T-cell (primary cell): ENCODE results near the gene ODAD3. TPM values are rescaled to one million over a fixed set of nuclear protein-coding genes. Genes with fewer than 3 reads are reported as not detected.
"Not testable (repeated sequence)": the region's sequence is repeated elsewhere in the genome, so short reads cannot be mapped to it uniquely, and the experiment has no call there.

Source experiments
- ATAC-seq, 4 experiments: fragments of 200-7000 bp in 3 of 4; fragments of 150-1000 bp in 1 of 4; cut with Tn5 transposase; replicated peaks in 1 of 4; 1 replicate in 3 of 4; 2 replicates in 1 of 4; pipeline ENCODE4 v1.10.0; 2021; ENCODE audit warnings: moderate library complexity in 3 of 4, mild to moderate bottlenecking in 2 of 4, moderate number of reproducible peaks in 1 of 4
- CTCF ChIA-PET, 2 donors: fragments of 300-600 bp; sonication (Branson Sonifier 250); formaldehyde crosslinking; loops; one replicate each; lab custom pipeline; 2022; ENCODE audit warnings: antibody characterized with exemption in 2 of 2; lab: Charles Lee
- POLR2A ChIA-PET, 2 donors: fragments of 300-600 bp; sonication (Branson Sonifier 250); formaldehyde crosslinking; loops; one replicate each; lab custom pipeline; 2022; ENCODE audit warnings: antibody characterized with exemption in 2 of 2; lab: Charles Lee
- DNase-seq, 35 experiments: peaks; one replicate each; pipeline versions ENCODE4 v3.0.0 to v3.0.0-alpha.2; 2013 to 2023
- H3K27ac ChIP-seq: one replicate; pipeline ENCODE4 v1.5.1; 2013; ENCODE audit warnings: low read length
- H3K27me3 ChIP-seq, 2 experiments: replicated peaks in 1 of 2; 1 replicate in 1 of 2; 2 replicates in 1 of 2; pipeline versions ENCODE4 v1.6.1 to v1.7.0; 2013; ENCODE audit warnings: low read length in 1 of 2, mixed read lengths in 1 of 2; ENCODE audit not compliant: control insufficient read depth in 2 of 2, insufficient read depth in 2 of 2; ENCODE audit errors: extremely low read depth in 1 of 2
- H3K36me3 ChIP-seq, 2 donors: 1 replicate in 1 of 2; 2 replicates in 1 of 2; pipeline versions ENCODE4 v1.6.1 to v1.7.0; 2013; ENCODE audit warnings: low read length in 1 of 2; ENCODE audit not compliant: control insufficient read depth in 2 of 2, insufficient read depth in 1 of 2; ENCODE audit errors: extremely low read depth in 1 of 2
- H3K4me1 ChIP-seq, 2 experiments: 1 replicate in 1 of 2; 2 replicates in 1 of 2; pipeline versions ENCODE4 v1.6.1 to v1.7.0; 2013; ENCODE audit warnings: low read length in 2 of 2, mixed read lengths in 1 of 2; ENCODE audit not compliant: insufficient read depth in 2 of 2, control insufficient read depth in 1 of 2; ENCODE audit errors: extremely low read depth in 1 of 2
- H3K4me3 ChIP-seq, 2 donors: 1 replicate in 1 of 2; 2 replicates in 1 of 2; pipeline versions ENCODE4 v1.5.1 to v1.7.0; 2013; ENCODE audit warnings: mild to moderate bottlenecking in 2 of 2, low read length in 1 of 2, moderate library complexity in 1 of 2; ENCODE audit not compliant: control insufficient read depth in 1 of 2; ENCODE audit errors: extremely low read depth in 1 of 2
- H3K9me3 ChIP-seq: 2 replicates; pipeline ENCODE4 v1.7.0; 2013
- H3K27ac Mint-ChIP-seq, 2 donors: one replicate each; pipeline ENCODE4 v1.8.0; 2020 to 2021; ENCODE audit warnings: mild to moderate bottlenecking in 2 of 2, mixed read lengths in 2 of 2
- H3K27me3 Mint-ChIP-seq, 2 donors: one replicate each; pipeline ENCODE4 v1.8.0; 2021 to 2022; ENCODE audit warnings: mixed read lengths in 2 of 2
- H3K36me3 Mint-ChIP-seq: one replicate; pipeline ENCODE4 v1.8.0; 2021; ENCODE audit warnings: mixed read lengths
- H3K4me1 Mint-ChIP-seq, 3 donors: one replicate each; pipeline ENCODE4 v1.8.0; 2020 to 2022; ENCODE audit warnings: mixed read lengths in 3 of 3, mild to moderate bottlenecking in 1 of 3
- H3K4me3 Mint-ChIP-seq, 3 donors: one replicate each; pipeline ENCODE4 v1.8.0; 2020 to 2022; ENCODE audit warnings: mild to moderate bottlenecking in 3 of 3, mixed read lengths in 3 of 3, moderate library complexity in 3 of 3
- H3K9me3 Mint-ChIP-seq, 3 donors: one replicate each; pipeline ENCODE4 v1.8.0; 2020 to 2022; ENCODE audit warnings: mixed read lengths in 3 of 3
- WGBS: methylation state at CpG from one replicate; pipeline ENCODE4 v1.1.5; 2013; ENCODE audit warnings: missing lambda C conversion rate; ENCODE audit not compliant: insufficient coverage; 5-methylcytosine and 5-hydroxymethylcytosine counted together
- total RNA-seq, 35 experiments: library from RNA in 6 of 35; stranded (reverse) in 6 of 35; fragments of 120-200 nt in 1 of 35; gene quantifications; one replicate each; pipeline versions ENCODE4 v1.2.1 to v1.2.4 and lab custom pipeline; 2013 to 2026

ODAD3 gene
- total RNA-seq, 5 donors from 2014 or later (not counting 1 experiment from before 2014, with no cell fraction given), result 0.20 TPM; not detected in 4

DNA sequence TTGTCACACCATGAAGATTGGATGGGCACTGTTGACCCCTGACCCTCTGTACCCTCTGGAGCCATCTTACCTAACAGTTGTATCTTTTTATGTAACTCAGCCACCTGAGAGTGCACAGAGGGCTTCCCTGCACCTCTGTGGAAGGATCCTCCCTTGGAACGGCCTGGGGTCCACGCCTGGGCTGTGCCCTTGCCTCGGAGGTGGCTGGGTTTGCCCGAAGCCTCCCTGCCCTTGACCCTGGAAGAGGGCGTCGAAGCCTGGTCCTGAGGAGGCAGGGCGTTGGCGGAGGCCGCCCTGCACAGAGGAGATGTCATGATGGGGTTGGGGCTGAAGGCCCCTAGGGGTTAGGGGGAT lies 241 bp downstream of the ODAD3 start:
- DNase-seq (peak in 2 of 35 experiments; percentile 10 to 16), ATAC-seq (peak; percentile 3 to 7 (median 7))
- H3K4me1 ChIP-seq, result peaks cover 6 to 27% of the 10 kb centered on the region in 2 experiments
- Mint-ChIP-seq H3K27ac (peak overlapping the region; percentile 94 to 98), H3K9me3 (no peaks in the 10 kb centered on the region), H3K4me3 (peak overlapping the region; percentile 98 to 99 (median 99)), H3K36me3 (peaks cover 11% of the 10 kb centered on the region), H3K4me1 (peaks cover 23 to 31% (median 25%) of the 10 kb centered on the region in 3 donors), H3K27me3 (peaks cover 0 to 7% of the 10 kb centered on the region in 2 donors)
- H3K27ac ChIP-seq, result peak overlapping the region; percentile 75
- H3K4me3 ChIP-seq, result peak overlapping the region; percentile 92 to 96
- peaks cover 0 to 11% of the 10 kb centered on the region in 2 experiments for H3K27me3 ChIP-seq
- 18% methylated on average over 4 of the region's 9 CpGs for WGBS
- CTCF ChIA-PET, result interaction anchor here in 1 of 2 donors (1.3 to 1.8 kb wide), 3 partner anchors 48 to 60 kb away, joined by 7 to 24 read pairs (median 23); partner anchors contain the start of gene SWSAP1
- POLR2A ChIA-PET, result interaction anchor here in 1 of 2 donors (1.0 to 1.4 kb wide), 2 partner anchors 54 to 60 kb away, joined by 5 to 6 read pairs; partner anchors contain the start of gene SWSAP1
- H3K9me3 ChIP-seq, result no peaks in the 10 kb centered on the region
- H3K36me3 ChIP-seq, result peaks cover 5 to 23% of the 10 kb centered on the region in 2 donors

DNA sequence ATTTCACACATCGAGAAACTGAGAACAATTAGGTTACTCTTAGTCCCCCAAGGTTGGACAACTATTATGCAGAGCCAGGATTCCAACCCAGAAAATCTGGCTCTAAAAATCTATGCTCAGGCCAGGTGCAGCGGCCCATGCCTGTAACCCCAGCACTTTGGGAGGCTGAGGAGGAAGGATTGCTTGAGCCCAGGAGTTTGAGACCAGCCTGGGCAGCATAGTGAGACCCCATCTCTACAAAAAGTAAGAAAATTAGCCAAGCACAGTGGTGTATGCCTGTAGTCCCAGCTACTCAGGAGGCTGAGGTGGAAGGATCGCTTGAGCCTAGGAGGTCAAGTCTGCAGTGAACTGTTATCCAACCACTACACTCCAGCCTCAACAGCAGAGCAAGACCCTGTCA lies 1.4 kb downstream of the ODAD3 start:
- H3K27me3 Mint-ChIP-seq, H3K9me3 Mint-ChIP-seq, H3K4me3 ChIP-seq, DNase-seq, H3K27ac ChIP-seq, H3K27ac Mint-ChIP-seq, POLR2A ChIA-PET, ATAC-seq, H3K9me3 ChIP-seq, CTCF ChIA-PET: not testable (repeated sequence)
- Mint-ChIP-seq H3K36me3 (peaks cover 11% of the 10 kb centered on the region), H3K4me1 (peaks cover 23 to 31% (median 25%) of the 10 kb centered on the region in 3 donors), H3K4me3 (peak overlapping the region in 2 of 3 donors; percentile 2 to 98)
- peaks cover 0 to 12% of the 10 kb centered on the region in 2 experiments for H3K27me3 ChIP-seq
- peaks cover 5 to 16% of the 10 kb centered on the region in 2 donors for H3K36me3 ChIP-seq
- peaks cover 6 to 27% of the 10 kb centered on the region in 2 experiments for H3K4me1 ChIP-seq
- WGBS, result 83% methylated on average over 1 of the region's 3 CpGs

DNA sequence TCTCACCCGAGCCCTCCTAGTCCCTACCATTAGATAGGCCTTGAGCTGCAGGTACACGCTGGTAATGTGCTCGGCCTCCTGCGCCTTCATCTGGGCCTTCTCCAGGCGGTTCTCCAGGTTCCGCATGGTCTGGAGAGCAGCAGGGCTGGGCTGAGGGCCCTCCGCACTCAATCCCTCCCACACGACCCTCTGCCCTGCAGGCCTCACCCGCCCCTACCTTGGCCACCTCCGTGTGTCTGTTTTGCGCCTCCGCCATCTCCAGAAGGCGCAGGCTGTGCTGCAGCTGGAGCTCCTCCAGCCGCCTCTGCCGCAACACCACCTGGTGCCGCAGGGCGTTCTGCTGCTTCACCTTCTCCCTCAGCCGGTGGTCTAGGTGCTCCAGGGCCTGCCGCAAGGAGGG lies 8.3 kb downstream of the ODAD3 start:
- no peaks in the 10 kb centered on the region for H3K9me3 Mint-ChIP-seq
- H3K4me1 ChIP-seq, result peaks cover 5 to 26% of the 10 kb centered on the region in 2 experiments
- peaks cover 21 to 31% of the 10 kb centered on the region in 2 donors for H3K27me3 Mint-ChIP-seq
- DNase-seq, result no peak
- H3K4me1 Mint-ChIP-seq, result peaks cover 18 to 21% (median 18%) of the 10 kb centered on the region in 3 donors
- H3K4me3 Mint-ChIP-seq, result no peak overlapping the region
- peaks cover 3 to 57% of the 10 kb centered on the region in 2 experiments for H3K27me3 ChIP-seq
- H3K4me3 ChIP-seq, result no peak overlapping the region
- POLR2A ChIA-PET, result no interaction called here
- CTCF ChIA-PET, result no interaction called here
- H3K9me3 ChIP-seq, result no peaks in the 10 kb centered on the region
- no peaks in the 10 kb centered on the region for H3K36me3 Mint-ChIP-seq
- H3K36me3 ChIP-seq, result no peaks in the 10 kb centered on the region
- H3K27ac Mint-ChIP-seq, result no peak overlapping the region
- no peak for ATAC-seq
- WGBS, result 92% methylated on average over 17 of the region's 19 CpGs
- no peak overlapping the region for H3K27ac ChIP-seq

DNA sequence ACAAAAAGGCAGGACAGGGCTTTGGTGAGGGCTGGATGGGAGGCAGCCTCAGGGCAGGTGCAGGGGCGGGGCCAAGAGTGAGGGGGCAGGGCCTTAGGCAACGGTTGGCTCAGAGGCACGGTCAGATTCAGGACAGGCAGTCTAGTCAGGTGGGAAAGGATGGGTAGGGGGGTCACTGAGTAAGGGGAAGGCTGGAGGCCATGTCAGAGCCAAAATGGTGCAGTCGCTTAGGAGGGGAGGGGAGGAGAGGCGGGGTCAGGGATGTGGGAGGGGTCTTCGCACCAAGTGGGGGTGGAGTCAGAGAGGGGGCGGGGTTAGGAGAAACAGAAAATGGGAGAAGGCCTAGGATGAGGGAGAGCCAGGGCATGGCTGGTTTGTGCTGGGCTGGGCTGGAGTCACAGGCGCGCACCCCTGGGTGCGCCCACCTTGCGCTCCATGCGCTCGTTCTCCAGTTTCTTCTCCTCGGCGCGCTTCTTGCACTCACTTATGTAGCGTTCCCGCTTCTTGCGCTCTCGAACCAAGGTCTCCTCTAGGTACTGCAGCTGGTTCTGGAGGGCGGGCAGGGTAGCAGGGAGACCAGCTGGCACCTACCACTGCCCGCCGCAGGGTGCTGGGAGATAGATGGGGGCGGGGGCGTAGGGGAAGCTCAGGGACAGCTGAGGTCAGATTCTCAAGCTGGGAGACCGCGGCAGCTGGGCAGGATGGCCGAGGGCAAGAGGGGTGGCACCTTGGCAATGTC lies 9.0 kb downstream of the ODAD3 start:
- WGBS, result 92% methylated on average over 24 of the region's 28 CpGs
- POLR2A ChIA-PET, result no interaction called here
- Mint-ChIP-seq H3K9me3 (no peaks in the 10 kb centered on the region), H3K36me3 (no peaks in the 10 kb centered on the region), H3K27me3 (peaks cover 28 to 38% of the 10 kb centered on the region in 2 donors), H3K4me3 (no peak overlapping the region), H3K27ac (peak overlapping the region in 1 of 2 donors; percentile 11), H3K4me1 (peaks cover 25 to 29% (median 25%) of the 10 kb centered on the region in 3 donors)
- ATAC-seq, result no peak
- CTCF ChIA-PET, result no interaction called here
- Histone ChIP-seq H3K4me3 (no peak overlapping the region), H3K27ac (no peak overlapping the region), H3K27me3 (peaks cover 3 to 61% of the 10 kb centered on the region in 2 experiments), H3K4me1 (peaks cover 5 to 34% of the 10 kb centered on the region in 2 experiments), H3K9me3 (no peaks in the 10 kb centered on the region), H3K36me3 (no peaks in the 10 kb centered on the region)
- no peak for DNase-seq

DNA sequence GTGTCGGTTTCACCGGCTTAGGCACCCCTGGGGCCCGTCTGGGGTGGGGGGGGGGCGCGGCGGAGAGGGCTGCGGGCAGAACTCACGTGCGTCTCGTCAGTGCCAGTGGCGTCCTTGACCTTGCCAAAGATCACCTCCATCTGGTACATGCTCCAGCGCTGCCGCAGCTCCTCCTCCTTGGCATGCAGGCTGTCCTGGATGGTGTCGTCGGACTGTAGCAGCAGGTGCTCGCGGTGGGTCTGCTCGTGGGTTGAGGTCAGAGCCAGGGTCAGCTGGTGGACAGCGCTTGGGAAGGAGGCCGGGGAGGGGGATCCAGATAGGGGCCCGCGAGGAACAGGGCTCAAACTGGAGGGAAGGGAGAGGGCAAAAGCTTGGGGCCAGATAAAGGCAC lies 11.1 kb downstream of the ODAD3 start:
- H3K27ac ChIP-seq, result no peak overlapping the region
- peaks cover 35 to 47% of the 10 kb centered on the region in 2 donors for H3K27me3 Mint-ChIP-seq
- 27% methylated on average over 14 of the region's 22 CpGs for WGBS
- ChIA-PET POLR2A (interaction anchor here (0.5 to 1.0 kb wide), 4 partner anchors 38 to 140 kb away, joined by 3 to 4 read pairs (median 3); partner anchors contain the start of gene CCDC159 (in 1 of the 2)), CTCF (no interaction called here)
- no peaks in the 10 kb centered on the region for H3K9me3 Mint-ChIP-seq
- no peaks in the 10 kb centered on the region for H3K36me3 Mint-ChIP-seq
- peaks cover 5 to 45% of the 10 kb centered on the region in 2 experiments for H3K4me1 ChIP-seq
- peaks cover 33 to 38% (median 34%) of the 10 kb centered on the region in 3 donors for H3K4me1 Mint-ChIP-seq
- no peak overlapping the region for H3K4me3 ChIP-seq
- H3K27ac Mint-ChIP-seq, result no peak overlapping the region
- peaks cover 5 to 74% of the 10 kb centered on the region in 2 experiments for H3K27me3 ChIP-seq
- no peak for ATAC-seq
- DNase-seq, result no peak
- peak overlapping the region in 1 of 3 donors; percentile 80 for H3K4me3 Mint-ChIP-seq
- no peaks in the 10 kb centered on the region for H3K9me3 ChIP-seq
- no peaks in the 10 kb centered on the region for H3K36me3 ChIP-seq

DNA sequence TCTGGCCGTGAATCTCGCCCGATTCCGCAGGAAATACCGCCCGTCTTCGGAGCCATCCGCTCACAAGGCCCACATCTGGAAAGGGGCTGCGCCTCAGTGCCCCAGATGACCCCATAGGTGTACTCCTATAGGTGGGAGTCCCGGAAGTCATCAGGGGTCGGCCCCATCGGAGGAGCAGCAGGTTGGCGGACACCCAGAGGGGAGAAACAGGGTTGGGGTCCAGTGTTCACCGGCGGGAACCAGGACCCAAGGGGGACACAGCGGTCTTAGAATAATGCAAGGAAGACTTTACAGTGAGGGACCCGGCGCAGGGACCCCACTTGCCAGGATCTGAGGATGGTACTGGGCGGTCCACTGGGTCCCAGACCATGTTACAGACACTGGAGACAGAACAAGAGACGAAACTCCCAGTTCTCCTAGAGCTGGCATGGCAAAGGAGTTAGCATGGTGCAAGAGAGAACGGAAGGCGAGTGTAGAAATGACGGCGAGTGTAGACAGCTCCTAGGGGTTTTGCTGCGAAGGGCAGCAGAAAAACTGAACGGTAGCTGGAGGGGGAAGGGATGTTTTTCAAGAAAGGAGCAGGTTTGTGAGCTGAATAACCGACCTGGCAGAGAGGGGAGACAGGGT lies 11.6 kb downstream of the ODAD3 start:
- peaks cover 40 to 50% of the 10 kb centered on the region in 2 donors for H3K27me3 Mint-ChIP-seq
- POLR2A ChIA-PET, result interaction anchor here (0.5 to 0.6 kb wide), 3 partner anchors 38 to 141 kb away, joined by 3 to 4 read pairs (median 3); partner anchors contain the start of gene CCDC159 (in 1 of the 2)
- Histone ChIP-seq H3K27ac (no peak overlapping the region), H3K9me3 (no peaks in the 10 kb centered on the region), H3K4me3 (peak overlapping the region in 1 of 2 donors; percentile 42), H3K36me3 (no peaks in the 10 kb centered on the region), H3K27me3 (peaks cover 5 to 76% of the 10 kb centered on the region in 2 experiments), H3K4me1 (peaks cover 5 to 50% of the 10 kb centered on the region in 2 experiments)
- no peaks in the 10 kb centered on the region for H3K36me3 Mint-ChIP-seq
- no peaks in the 10 kb centered on the region for H3K9me3 Mint-ChIP-seq
- ATAC-seq, result no peak
- CTCF ChIA-PET, result interaction anchor here in 1 of 2 donors (0.6 to 1.7 kb wide), 2 partner anchors 48 to 227 kb away, joined by 5 to 9 read pairs; partner anchors contain the start of gene SWSAP1
- no peak for DNase-seq
- 29% methylated on average over 23 of the region's 27 CpGs for WGBS
- peaks cover 33 to 43% (median 38%) of the 10 kb centered on the region in 3 donors for H3K4me1 Mint-ChIP-seq
- H3K27ac Mint-ChIP-seq, result no peak overlapping the region
- H3K4me3 Mint-ChIP-seq, result peak overlapping the region in 2 of 3 donors; percentile 56 to 80
